DND-41 (cell line): ENCODE data around the gene LIF.

Source experiments
- EZH2 ChIP-seq: IDR thresholded peaks from 3 replicates; pipeline ENCODE4 v1.6.1; 2012; ENCODE audit warnings: borderline replicate concordance, low read depth, mild to moderate bottlenecking, moderate library complexity, low read length, inconsistent platforms; ENCODE audit not compliant: severe bottlenecking
- TF ChIP-seq, protein P1 (sequence below): IDR thresholded peaks from 2 replicates; pipeline ENCODE4 v1.5.1; 2012; ENCODE audit warnings: borderline replicate concordance, low read length, moderate library complexity, mild to moderate bottlenecking; ENCODE audit not compliant: poor library complexity, severe bottlenecking; ENCODE audit errors: extremely low read depth

DNA sequence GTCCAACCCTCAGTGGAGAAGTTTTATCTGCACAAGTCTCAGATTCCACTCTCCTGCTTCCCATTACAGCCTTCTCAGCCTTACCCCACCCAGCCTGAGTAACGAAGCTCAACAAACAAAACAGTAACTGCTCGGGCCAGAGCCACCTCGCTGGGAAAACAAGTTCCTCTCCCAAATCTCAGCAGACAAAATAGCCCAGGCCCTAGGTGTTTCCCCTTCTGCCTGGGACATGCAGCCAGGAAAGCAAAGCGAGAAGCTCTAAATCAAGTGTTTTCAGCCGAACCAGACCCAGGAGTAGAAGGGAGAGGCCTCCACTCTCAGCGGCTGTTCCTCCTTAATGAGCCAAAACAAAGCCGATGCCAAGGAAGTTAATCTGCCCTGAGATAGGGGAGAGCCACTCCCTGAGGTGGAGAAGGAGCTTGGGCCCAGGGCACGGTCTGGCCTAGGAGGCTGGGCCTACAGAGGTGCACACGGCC is 44.0 kb downstream of the LIF start:
- TF ChIP-seq, protein P1, sequence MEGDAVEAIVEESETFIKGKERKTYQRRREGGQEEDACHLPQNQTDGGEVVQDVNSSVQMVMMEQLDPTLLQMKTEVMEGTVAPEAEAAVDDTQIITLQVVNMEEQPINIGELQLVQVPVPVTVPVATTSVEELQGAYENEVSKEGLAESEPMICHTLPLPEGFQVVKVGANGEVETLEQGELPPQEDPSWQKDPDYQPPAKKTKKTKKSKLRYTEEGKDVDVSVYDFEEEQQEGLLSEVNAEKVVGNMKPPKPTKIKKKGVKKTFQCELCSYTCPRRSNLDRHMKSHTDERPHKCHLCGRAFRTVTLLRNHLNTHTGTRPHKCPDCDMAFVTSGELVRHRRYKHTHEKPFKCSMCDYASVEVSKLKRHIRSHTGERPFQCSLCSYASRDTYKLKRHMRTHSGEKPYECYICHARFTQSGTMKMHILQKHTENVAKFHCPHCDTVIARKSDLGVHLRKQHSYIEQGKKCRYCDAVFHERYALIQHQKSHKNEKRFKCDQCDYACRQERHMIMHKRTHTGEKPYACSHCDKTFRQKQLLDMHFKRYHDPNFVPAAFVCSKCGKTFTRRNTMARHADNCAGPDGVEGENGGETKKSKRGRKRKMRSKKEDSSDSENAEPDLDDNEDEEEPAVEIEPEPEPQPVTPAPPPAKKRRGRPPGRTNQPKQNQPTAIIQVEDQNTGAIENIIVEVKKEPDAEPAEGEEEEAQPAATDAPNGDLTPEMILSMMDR = no peak
- TF ChIP-seq EZH2 = no peak
